ENCODE results near the gene C10orf143. TPM values are rescaled to one million over a fixed set of nuclear protein-coding genes. Genes with fewer than 3 reads are reported as not detected.
"Not testable (repeated sequence)": the region's sequence is repeated elsewhere in the genome, so short reads cannot be mapped to it uniquely, and the experiment has no call there.

The C10orf143 gene
- total RNA-seq, 1 donor from 2014 or later: 4.7 TPM

DNA sequence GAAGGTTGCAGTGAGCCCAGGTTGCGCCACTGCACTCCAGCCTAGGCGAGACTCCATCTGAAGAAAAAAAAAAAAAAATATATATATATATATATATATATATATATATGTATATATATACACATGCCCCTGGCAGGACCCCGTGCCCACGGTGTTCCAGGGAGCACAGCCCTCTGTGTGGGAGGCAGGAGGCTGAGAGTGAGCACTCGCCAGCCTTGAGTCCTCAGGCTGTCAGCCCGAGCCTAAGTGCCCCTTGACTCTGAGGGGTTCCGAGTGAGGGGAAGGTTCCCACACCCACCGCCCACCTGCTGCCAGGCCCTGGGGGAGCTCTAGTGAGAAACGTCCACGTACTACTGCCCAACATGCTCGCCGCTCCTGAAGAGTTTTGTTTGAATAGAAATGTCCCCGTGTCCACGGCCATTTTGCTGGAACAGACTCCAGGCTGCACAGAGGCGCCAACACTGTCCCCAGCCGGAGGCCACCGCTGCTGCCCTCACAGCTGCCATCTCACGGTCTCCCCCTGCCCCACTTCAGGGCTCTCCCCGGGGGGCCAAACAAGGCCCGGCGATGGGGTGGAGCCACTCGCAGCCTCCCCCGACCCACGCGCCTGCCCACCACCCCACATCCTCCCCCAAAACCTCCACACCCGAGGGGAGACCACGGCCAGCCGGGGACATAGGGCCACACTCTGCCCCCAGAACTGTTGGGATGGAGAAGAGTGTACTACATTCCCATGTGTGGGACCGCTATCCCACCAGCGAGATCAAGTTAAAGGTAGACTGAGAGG lies 83.8 kb downstream of the C10orf143 start:
- DNase-seq (ENCODE audit: low read depth): no peak
- no peak overlapping the region for H3K4me3 ChIP-seq (ENCODE audit: low read depth, low read length)
- TF ChIP-seq CTCF (conservative IDR thresholded peaks at IDR 0.05; ENCODE audit: low read depth, low read length): no peak

GRCh38 chr10:130025811-130026485 lies 84.7 kb downstream of the C10orf143 start:
- no peak for DNase-seq (ENCODE audit: low read depth)

GRCh38 chr10:130025326-130025725 lies 85.3 kb downstream of the C10orf143 start:
- no peak for DNase-seq (ENCODE audit: low read depth)
- H3K4me3 ChIP-seq (ENCODE audit: low read depth, low read length): no peak overlapping the region
- TF ChIP-seq CTCF (conservative IDR thresholded peaks at IDR 0.05; ENCODE audit: low read depth, low read length): no peak

More at GRCh38 chr10:130025811-130026485, 84.7 kb downstream of the C10orf143 start:
- TF ChIP-seq CTCF (conservative IDR thresholded peaks at IDR 0.05; ENCODE audit: low read depth, low read length): no peak
- H3K4me3 ChIP-seq (ENCODE audit: low read depth, low read length): no peak overlapping the region

GRCh38 chr10:130024779-130025325 lies 85.8 kb downstream of the C10orf143 start:
- H3K4me3 ChIP-seq (ENCODE audit: low read depth, low read length): no peak overlapping the region
- no peak for TF ChIP-seq CTCF (conservative IDR thresholded peaks at IDR 0.05; ENCODE audit: low read depth, low read length)
- DNase-seq (ENCODE audit: low read depth): no peak

DNA sequence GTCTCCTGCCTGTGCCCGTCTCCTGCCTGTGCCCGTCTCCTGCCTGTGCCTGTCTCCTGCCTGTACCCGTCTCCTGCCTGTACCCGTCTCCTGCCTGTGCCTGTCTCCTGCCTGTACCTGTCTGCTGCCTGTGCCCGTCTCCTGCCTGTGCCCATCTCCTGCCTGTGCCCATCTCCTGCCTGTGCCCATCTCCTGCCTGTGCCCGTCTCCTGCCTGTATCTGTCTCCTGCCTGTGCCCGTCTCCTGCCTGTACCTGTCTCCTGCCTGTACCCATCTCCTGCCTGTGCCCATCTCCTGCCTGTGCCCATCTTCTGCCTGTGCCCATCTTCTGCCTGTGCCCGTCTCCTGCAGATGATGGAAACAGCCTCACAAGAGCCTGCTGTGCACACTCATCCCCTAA lies 86.3 kb downstream of the C10orf143 start:
- not testable (repeated sequence) for DNase-seq (ENCODE audit: low read depth); H3K4me3 ChIP-seq (ENCODE audit: low read depth, low read length)

DNA sequence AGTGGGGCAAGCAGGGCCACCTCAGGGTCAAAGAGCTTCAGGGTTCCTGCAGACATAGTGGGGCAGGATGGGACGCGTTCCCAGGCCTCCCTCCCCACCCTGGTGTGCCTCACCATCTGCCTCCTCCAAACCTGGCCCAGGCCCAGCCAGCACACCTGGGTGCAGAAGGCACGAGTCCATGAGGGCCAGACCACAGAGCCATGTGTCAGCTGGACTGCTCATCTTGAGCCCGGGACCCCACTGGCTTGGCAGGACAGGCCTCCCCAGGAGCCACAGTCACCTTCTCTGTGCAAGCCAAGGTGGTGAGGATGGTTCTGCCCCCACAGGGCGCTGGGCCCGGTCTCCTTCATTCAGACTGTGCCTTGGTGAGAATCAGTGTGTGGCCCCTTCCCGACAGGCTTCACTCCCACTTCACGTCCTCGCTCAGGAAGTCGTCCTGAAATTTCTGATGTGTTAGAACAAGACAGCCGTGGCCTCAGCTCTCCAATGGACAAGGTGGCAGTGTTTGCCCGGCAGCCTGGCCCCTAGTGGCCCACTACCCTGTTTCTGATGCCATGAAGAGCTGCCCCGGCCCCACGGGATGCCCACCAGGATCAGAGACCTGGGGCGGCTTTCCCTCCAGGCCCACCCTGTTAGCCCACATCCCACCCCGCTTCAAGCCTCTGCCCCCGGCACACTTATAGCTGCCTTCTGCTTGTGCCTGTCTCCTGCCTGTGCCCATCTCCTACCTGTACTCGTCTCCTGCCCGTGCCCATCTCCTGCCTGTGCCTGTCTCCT lies 87.0 kb downstream of the C10orf143 start:
- H3K4me3 ChIP-seq (ENCODE audit: low read depth, low read length): no peak overlapping the region
- no peak for DNase-seq (ENCODE audit: low read depth)
- no peak for TF ChIP-seq CTCF (conservative IDR thresholded peaks at IDR 0.05; ENCODE audit: low read depth, low read length)
